Measurements from ENCODE around the gene RGS18. TPM values are rescaled to one million over a fixed set of nuclear protein-coding genes. Genes with fewer than 3 reads are reported as not detected.
"Not testable (repeated sequence)": the region's sequence is repeated elsewhere in the genome, so short reads cannot be mapped to it uniquely, and the experiment has no call there.

The RGS18 gene
- total RNA-seq: 1 to 10 TPM; 1.5 to 8.4 TPM
- 1 to 10 TPM in 1 of 2 donors, under 1 TPM in 1; 0.81 to 1.3 TPM for polyA plus RNA-seq (ENCODE audit: insufficient read length in 2 of 2)
- long read RNA-seq, donor 1, partial matches to known transcripts: 0 of 1 reads
- long read RNA-seq, donor 1, other reads (novel, unspliced or antisense): 0 of 1 reads
- long read RNA-seq, donor 2: 0 reads
- long read RNA-seq, donor 3: 0 reads
- long read RNA-seq, donor 4, partial matches to known transcripts: 0 of 3 reads
- long read RNA-seq, donor 4, other reads (novel, unspliced or antisense): 0 of 3 reads

DNA sequence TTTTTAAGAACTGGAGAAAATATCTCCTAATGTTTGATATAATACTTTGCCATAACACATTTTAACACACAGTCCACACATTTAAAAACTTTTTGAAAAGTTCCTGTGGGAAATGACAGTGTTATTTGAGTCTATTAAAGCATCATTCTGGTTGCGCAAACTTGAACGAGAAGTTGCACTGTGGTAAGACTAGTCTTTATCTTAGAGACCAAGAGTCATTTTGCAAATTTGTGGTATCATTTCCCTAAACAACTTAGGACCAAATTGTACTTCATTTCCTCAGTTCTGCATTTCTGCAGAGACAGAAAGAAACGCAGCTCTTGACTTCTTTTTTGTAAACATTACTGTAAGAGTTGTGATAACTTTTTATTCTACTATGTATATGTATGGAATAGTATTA lies at the start of gene RGS18:
Gene RGS18 (plus strand): TSS at position 282 of the 400 bp plus-strand sequence. CDS start 176 bp downstream, outside the sequence.
- Histone ChIP-seq H3K9me3 (ENCODE audit: control insufficient read depth, insufficient read depth, low read length) (no peaks in the 10 kb centered on the region), H3K36me3 (ENCODE audit: control insufficient read depth, insufficient read depth, low read length) (no peaks in the 10 kb centered on the region), H3K4me1 (ENCODE audit: control insufficient read depth, insufficient read depth, low read length) (no peaks in the 10 kb centered on the region), H3K27ac (ENCODE audit: low read depth, low read length) (no peak within 1 kb of the TSS), H3K4me3 (ENCODE audit: low read depth, low read length) (no peak within 1 kb of the TSS), H3K27me3 (ENCODE audit: control insufficient read depth, insufficient read depth, low read length) (no peaks in the 10 kb centered on the region)
- WGBS (ENCODE audit: insufficient coverage): no CpG with 5 or more reads among the region's 3 CpGs
- no peak for DNase-seq (ENCODE audit: low read depth in 4 of 6, low spot score in 6 of 6)

DNA sequence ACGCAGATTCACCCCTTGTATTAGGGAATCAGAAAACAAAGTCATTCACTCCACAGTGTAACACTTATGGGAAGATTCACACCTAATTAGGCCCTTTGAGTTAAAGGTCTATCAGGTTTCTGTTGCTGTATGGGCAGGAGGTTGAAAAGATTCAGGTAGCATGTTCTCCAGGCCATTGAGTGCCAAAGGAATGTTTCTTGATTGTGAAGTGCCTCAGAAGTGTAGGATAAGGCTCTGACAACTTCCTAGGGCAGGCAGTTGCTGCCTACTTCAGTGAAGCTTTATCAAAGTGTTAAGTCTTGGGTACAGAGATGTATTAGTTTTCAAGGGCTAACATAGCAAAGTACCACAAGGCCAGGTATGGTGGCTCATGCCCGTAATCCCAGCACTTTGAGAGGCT lies 48.7 kb upstream of the RGS18 start:
- Histone ChIP-seq H3K4me1 (ENCODE audit: control insufficient read depth, insufficient read depth, low read length) (no peaks in the 10 kb centered on the region), H3K27me3 (ENCODE audit: control insufficient read depth, insufficient read depth, low read length) (no peaks in the 10 kb centered on the region), H3K27ac (ENCODE audit: low read depth, low read length) (no peak overlapping the region), H3K9me3 (ENCODE audit: control insufficient read depth, insufficient read depth, low read length) (no peaks in the 10 kb centered on the region), H3K4me3 (ENCODE audit: low read depth, low read length) (no peak overlapping the region), H3K36me3 (ENCODE audit: control insufficient read depth, insufficient read depth, low read length) (no peaks in the 10 kb centered on the region)
- WGBS (ENCODE audit: insufficient coverage): 100% methylated on average over 1 of the region's 2 CpGs
- DNase-seq (ENCODE audit: low read depth in 4 of 6, low spot score in 6 of 6): no peak

- no peak overlapping the region for H3K27ac ChIP-seq (ENCODE audit: low read depth, low read length)
- WGBS (ENCODE audit: insufficient coverage): 83% methylated on average over 2 of the region's 3 CpGs
- H3K4me3 ChIP-seq (ENCODE audit: low read depth, low read length): no peak overlapping the region
- DNase-seq (ENCODE audit: low read depth in 4 of 6, low spot score in 6 of 6): no peak
- H3K4me1 ChIP-seq (ENCODE audit: control insufficient read depth, insufficient read depth, low read length): no peaks in the 10 kb centered on the region
- no peaks in the 10 kb centered on the region for H3K36me3 ChIP-seq (ENCODE audit: control insufficient read depth, insufficient read depth, low read length)
- no peaks in the 10 kb centered on the region for H3K27me3 ChIP-seq (ENCODE audit: control insufficient read depth, insufficient read depth, low read length)
- no peaks in the 10 kb centered on the region for H3K9me3 ChIP-seq (ENCODE audit: control insufficient read depth, insufficient read depth, low read length)
Observed at GRCh38 chr1:192115000-192115399, 43.3 kb upstream of the RGS18 start.

- no peaks in the 10 kb centered on the region for H3K27me3 ChIP-seq (ENCODE audit: control insufficient read depth, insufficient read depth, low read length)
- H3K36me3 ChIP-seq (ENCODE audit: control insufficient read depth, insufficient read depth, low read length): no peaks in the 10 kb centered on the region
- H3K4me1 ChIP-seq (ENCODE audit: control insufficient read depth, insufficient read depth, low read length): no peaks in the 10 kb centered on the region
- H3K9me3 ChIP-seq (ENCODE audit: control insufficient read depth, insufficient read depth, low read length): no peaks in the 10 kb centered on the region
- H3K27ac ChIP-seq (ENCODE audit: low read depth, low read length): no peak overlapping the region
- DNase-seq (ENCODE audit: low read depth in 4 of 6, low spot score in 6 of 6): no peak
- H3K4me3 ChIP-seq (ENCODE audit: low read depth, low read length): no peak overlapping the region
- 100% methylated on average over 1 of the region's 2 CpGs for WGBS (ENCODE audit: insufficient coverage)
Observed at GRCh38 chr1:192118881-192119405, 39.3 kb upstream of the RGS18 start.

GRCh38 chr1:192119701-192120100 lies 38.6 kb upstream of the RGS18 start:
- H3K9me3 ChIP-seq (ENCODE audit: control insufficient read depth, insufficient read depth, low read length): no peaks in the 10 kb centered on the region
- no peak overlapping the region for H3K27ac ChIP-seq (ENCODE audit: low read depth, low read length)
- no peaks in the 10 kb centered on the region for H3K27me3 ChIP-seq (ENCODE audit: control insufficient read depth, insufficient read depth, low read length)
- no peak for DNase-seq (ENCODE audit: low read depth in 4 of 6, low spot score in 6 of 6)
- H3K36me3 ChIP-seq (ENCODE audit: control insufficient read depth, insufficient read depth, low read length): no peaks in the 10 kb centered on the region
- WGBS (ENCODE audit: insufficient coverage): 100% methylated on average over 1 of the region's 2 CpGs
- H3K4me1 ChIP-seq (ENCODE audit: control insufficient read depth, insufficient read depth, low read length): no peaks in the 10 kb centered on the region
- no peak overlapping the region for H3K4me3 ChIP-seq (ENCODE audit: low read depth, low read length)

DNA sequence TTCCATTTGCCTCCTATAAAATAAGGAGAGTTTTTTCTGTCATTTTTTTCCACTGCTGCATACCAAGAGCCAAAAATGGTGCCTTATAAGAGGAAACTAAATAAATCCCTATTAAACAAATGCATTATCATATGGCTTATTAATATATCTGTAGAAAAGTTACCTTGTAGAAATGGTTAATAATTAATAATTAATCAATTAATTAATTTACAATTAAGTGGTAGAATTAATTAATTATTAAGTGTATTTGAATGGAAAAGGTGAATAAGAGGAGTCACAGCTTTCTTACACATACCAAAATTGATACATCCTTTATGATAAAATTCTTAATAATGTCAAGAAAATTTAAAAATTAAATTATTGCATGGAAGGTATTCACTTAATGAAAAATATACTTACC lies 35.6 kb upstream of the RGS18 start:
- Histone ChIP-seq H3K27ac (ENCODE audit: low read depth, low read length) (no peak overlapping the region), H3K9me3 (ENCODE audit: control insufficient read depth, insufficient read depth, low read length) (no peaks in the 10 kb centered on the region), H3K27me3 (ENCODE audit: control insufficient read depth, insufficient read depth, low read length) (no peaks in the 10 kb centered on the region), H3K36me3 (ENCODE audit: control insufficient read depth, insufficient read depth, low read length) (no peaks in the 10 kb centered on the region), H3K4me3 (ENCODE audit: low read depth, low read length) (no peak overlapping the region), H3K4me1 (ENCODE audit: control insufficient read depth, insufficient read depth, low read length) (no peaks in the 10 kb centered on the region)
- no peak for DNase-seq (ENCODE audit: low read depth in 4 of 6, low spot score in 6 of 6)

GRCh38 chr1:192123212-192123611 lies 35.0 kb upstream of the RGS18 start:
- H3K4me3 ChIP-seq (ENCODE audit: low read depth, low read length): no peak overlapping the region
- H3K27ac ChIP-seq (ENCODE audit: low read depth, low read length): no peak overlapping the region
- 100% methylated on average over 1 of the region's 2 CpGs for WGBS (ENCODE audit: insufficient coverage)
- no peaks in the 10 kb centered on the region for H3K36me3 ChIP-seq (ENCODE audit: control insufficient read depth, insufficient read depth, low read length)
- H3K27me3 ChIP-seq (ENCODE audit: control insufficient read depth, insufficient read depth, low read length): no peaks in the 10 kb centered on the region
- no peaks in the 10 kb centered on the region for H3K4me1 ChIP-seq (ENCODE audit: control insufficient read depth, insufficient read depth, low read length)
- no peaks in the 10 kb centered on the region for H3K9me3 ChIP-seq (ENCODE audit: control insufficient read depth, insufficient read depth, low read length)
- DNase-seq (ENCODE audit: low read depth in 4 of 6, low spot score in 6 of 6): no peak

DNA sequence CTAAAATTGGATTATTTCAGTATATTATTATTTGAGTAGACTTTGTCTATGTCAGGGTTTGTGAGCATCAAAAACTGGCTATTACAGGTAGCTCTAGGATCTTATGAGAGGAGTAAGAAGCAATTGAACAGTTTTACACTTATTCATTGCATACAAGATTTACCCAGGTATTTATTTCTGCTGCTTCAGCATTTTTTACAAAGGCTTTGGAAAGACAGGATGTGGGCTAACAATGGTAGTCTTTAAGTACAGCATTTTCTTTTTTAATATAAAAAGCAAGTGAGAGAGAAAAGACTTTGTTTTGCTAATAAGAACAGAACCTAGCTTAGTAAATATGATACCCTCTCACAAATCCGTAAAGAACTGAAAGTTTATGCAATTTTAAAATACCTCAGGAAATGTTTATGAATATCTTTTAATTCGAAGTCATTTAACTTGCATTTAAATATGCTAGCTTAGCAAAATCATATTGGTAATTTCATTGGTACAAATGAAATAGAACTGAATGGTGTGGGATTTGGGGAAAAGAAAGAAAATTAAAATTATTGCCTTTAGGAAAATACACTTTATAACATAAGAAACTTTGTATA lies 32.1 kb upstream of the RGS18 start:
- H3K27me3 ChIP-seq (ENCODE audit: control insufficient read depth, insufficient read depth, low read length): no peaks in the 10 kb centered on the region
- H3K27ac ChIP-seq (ENCODE audit: low read depth, low read length): no peak overlapping the region
- no peaks in the 10 kb centered on the region for H3K4me1 ChIP-seq (ENCODE audit: control insufficient read depth, insufficient read depth, low read length)
- no CpG with 5 or more reads among the region's 2 CpGs for WGBS (ENCODE audit: insufficient coverage)
- H3K9me3 ChIP-seq (ENCODE audit: control insufficient read depth, insufficient read depth, low read length): no peaks in the 10 kb centered on the region
- DNase-seq (ENCODE audit: low read depth in 4 of 6, low spot score in 6 of 6): no peak
- no peaks in the 10 kb centered on the region for H3K36me3 ChIP-seq (ENCODE audit: control insufficient read depth, insufficient read depth, low read length)
- H3K4me3 ChIP-seq (ENCODE audit: low read depth, low read length): no peak overlapping the region

GRCh38 chr1:192130175-192130574 lies 28.1 kb upstream of the RGS18 start:
- no peaks in the 10 kb centered on the region for H3K36me3 ChIP-seq (ENCODE audit: control insufficient read depth, insufficient read depth, low read length)
- H3K27ac ChIP-seq (ENCODE audit: low read depth, low read length): no peak overlapping the region
- 83% methylated on average over 1 of the region's 1 CpG for WGBS (ENCODE audit: insufficient coverage)
- H3K27me3 ChIP-seq (ENCODE audit: control insufficient read depth, insufficient read depth, low read length): no peaks in the 10 kb centered on the region
- no peak overlapping the region for H3K4me3 ChIP-seq (ENCODE audit: low read depth, low read length)
- DNase-seq (ENCODE audit: low read depth in 4 of 6, low spot score in 6 of 6): no peak
- H3K9me3 ChIP-seq (ENCODE audit: control insufficient read depth, insufficient read depth, low read length): no peaks in the 10 kb centered on the region
- no peaks in the 10 kb centered on the region for H3K4me1 ChIP-seq (ENCODE audit: control insufficient read depth, insufficient read depth, low read length)

GRCh38 chr1:192130865-192131264 lies 27.4 kb upstream of the RGS18 start:
- not testable (repeated sequence) for H3K4me1 ChIP-seq (ENCODE audit: control insufficient read depth, insufficient read depth, low read length); H3K27ac ChIP-seq (ENCODE audit: low read depth, low read length); H3K27me3 ChIP-seq (ENCODE audit: control insufficient read depth, insufficient read depth, low read length); H3K9me3 ChIP-seq (ENCODE audit: control insufficient read depth, insufficient read depth, low read length); H3K4me3 ChIP-seq (ENCODE audit: low read depth, low read length); H3K36me3 ChIP-seq (ENCODE audit: control insufficient read depth, insufficient read depth, low read length); DNase-seq (ENCODE audit: low read depth in 4 of 6, low spot score in 6 of 6)
- 62% methylated on average over 4 of the region's 5 CpGs for WGBS (ENCODE audit: insufficient coverage)
